Mucosa of rectum (tissue), 2 donors: ENCODE results near the gene FRK.
"Not testable (repeated sequence)": the region's sequence is repeated elsewhere in the genome, so short reads cannot be mapped to it uniquely, and the experiment has no call there.

ENCODE experiments used
- H3K27ac ChIP-seq, 2 donors: one replicate each; pipeline ENCODE4 v1.7.0; 2013; ENCODE audit warnings: inconsistent platforms in 2 of 2, low read depth in 2 of 2, low read length in 2 of 2
- H3K27me3 ChIP-seq, 2 donors: one replicate each; pipeline ENCODE4 v1.7.0; 2013; ENCODE audit warnings: low read length in 2 of 2; ENCODE audit not compliant: control insufficient read depth in 2 of 2, insufficient read depth in 2 of 2
- H3K36me3 ChIP-seq, 2 donors: one replicate each; pipeline ENCODE4 v1.7.0; 2013; ENCODE audit warnings: low read length in 2 of 2; ENCODE audit not compliant: control insufficient read depth in 2 of 2, insufficient read depth in 2 of 2
- H3K4me1 ChIP-seq, 2 donors: one replicate each; pipeline ENCODE4 v1.7.0; 2013; ENCODE audit warnings: low read length in 2 of 2, mild to moderate bottlenecking in 1 of 2; ENCODE audit not compliant: control insufficient read depth in 2 of 2, insufficient read depth in 2 of 2
- H3K4me3 ChIP-seq, 2 donors: one replicate each; pipeline ENCODE4 v1.7.0; 2013; ENCODE audit warnings: low read length in 2 of 2
- H3K9ac ChIP-seq, 2 donors: one replicate each; pipeline ENCODE4 v1.7.0; 2013; ENCODE audit warnings: low read length in 2 of 2, low read depth in 1 of 2, mild to moderate bottlenecking in 1 of 2
- H3K9me3 ChIP-seq, 2 donors: one replicate each; pipeline ENCODE4 v1.7.0; 2013; ENCODE audit warnings: low read length in 2 of 2; ENCODE audit not compliant: control insufficient read depth in 2 of 2
- donor health status: healthy.
- donor health status: Normal muscosa, but diverticular disease.

FRK gene

GRCh38 chr6:116099036-116099435, 38.3 kb upstream of the FRK start:
- Histone ChIP-seq H3K27ac (no peak overlapping the region), H3K4me1 (peaks cover 11 to 13% of the 10 kb centered on the region in 2 donors)

GRCh38 chr6:116096979-116097816, 36.5 kb upstream of the FRK start:
- Histone ChIP-seq H3K36me3 (no peaks in the 10 kb centered on the region), H3K9me3 (peaks cover 0 to 5% of the 10 kb centered on the region in 2 donors), H3K27me3 (no peaks in the 10 kb centered on the region), H3K4me3 (no peak overlapping the region), H3K27ac (no peak overlapping the region), H3K4me1 (peaks cover 11 to 13% of the 10 kb centered on the region in 2 donors), H3K9ac (no peak overlapping the region)

More at GRCh38 chr6:116099036-116099435, 38.3 kb upstream of the FRK start:
- no peaks in the 10 kb centered on the region for H3K27me3 ChIP-seq
- H3K9me3 ChIP-seq, result peaks cover 0 to 5% of the 10 kb centered on the region in 2 donors
- H3K4me3 ChIP-seq, result peak overlapping the region in 1 of 2 donors; percentile 13
- no peak overlapping the region for H3K9ac ChIP-seq
- no peaks in the 10 kb centered on the region for H3K36me3 ChIP-seq

DNA sequence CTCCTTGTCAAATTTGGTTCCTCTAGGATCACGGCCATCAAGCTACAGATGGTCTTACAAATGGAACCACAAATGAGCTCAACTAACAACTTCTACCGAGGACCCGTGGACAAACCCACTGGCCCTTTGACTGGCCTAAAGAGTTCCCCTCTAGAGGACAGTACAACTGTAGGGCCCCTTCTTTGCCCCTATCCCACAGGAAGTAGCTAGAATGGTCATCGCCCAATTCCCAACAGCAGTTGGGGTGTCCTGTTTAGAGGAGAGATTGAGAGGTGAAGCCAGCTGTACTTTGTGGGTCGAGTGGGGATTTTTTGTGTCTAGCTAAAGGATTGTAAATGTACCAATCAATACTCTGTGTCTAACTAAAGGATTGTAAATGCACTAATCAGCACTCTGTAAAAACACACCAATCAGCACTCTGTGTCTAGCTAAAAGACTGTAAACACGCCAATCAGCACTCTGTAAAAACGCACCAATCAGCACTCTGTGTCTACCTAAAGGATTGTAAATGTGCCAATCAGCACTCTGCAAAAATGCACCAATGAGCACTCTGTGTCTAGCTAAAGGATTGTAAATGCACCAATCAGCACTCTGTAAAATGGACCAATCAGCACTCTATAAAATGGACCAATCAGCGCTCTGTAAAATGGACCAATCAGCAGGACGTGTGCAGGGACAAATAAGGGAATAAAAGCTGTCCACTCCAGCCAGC, 35.5 kb upstream of the FRK start:
- not testable (repeated sequence) for H3K9ac ChIP-seq, H3K4me3 ChIP-seq, H3K27me3 ChIP-seq, H3K36me3 ChIP-seq, H3K9me3 ChIP-seq, H3K4me1 ChIP-seq, H3K27ac ChIP-seq

DNA sequence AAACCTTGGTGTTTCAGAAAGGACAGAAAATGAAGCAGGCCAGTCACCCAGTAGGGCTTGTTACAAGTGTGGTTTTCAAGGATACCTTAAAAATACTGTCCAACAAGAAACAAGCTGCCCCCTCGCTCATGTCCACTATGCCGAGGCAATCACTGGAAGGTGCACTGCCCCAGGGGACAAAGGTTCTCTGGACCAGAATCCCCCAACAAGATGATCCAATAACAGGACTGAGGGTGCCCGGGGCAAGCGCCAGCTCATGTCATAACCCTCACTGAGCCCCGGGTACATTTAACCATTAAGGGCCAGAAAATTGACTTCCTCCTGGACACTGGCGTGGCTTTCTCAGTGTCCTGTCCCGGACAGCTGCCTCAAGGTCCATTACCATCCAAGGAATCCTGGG, 33.4 kb upstream of the FRK start:
- H3K27me3 ChIP-seq, result no peaks in the 10 kb centered on the region
- peaks cover 0 to 5% of the 10 kb centered on the region in 2 donors for H3K9me3 ChIP-seq
- H3K4me1 ChIP-seq, result no peaks in the 10 kb centered on the region
- H3K27ac ChIP-seq, result no peak overlapping the region
- no peak overlapping the region for H3K9ac ChIP-seq
- no peaks in the 10 kb centered on the region for H3K36me3 ChIP-seq
- no peak overlapping the region for H3K4me3 ChIP-seq

- no peak overlapping the region for H3K9ac ChIP-seq
- no peak overlapping the region for H3K4me3 ChIP-seq
- no peaks in the 10 kb centered on the region for H3K9me3 ChIP-seq
- H3K27ac ChIP-seq, result no peak overlapping the region
- H3K27me3 ChIP-seq, result no peaks in the 10 kb centered on the region
- H3K36me3 ChIP-seq, result no peaks in the 10 kb centered on the region
- H3K4me1 ChIP-seq, result no peaks in the 10 kb centered on the region
Measured at GRCh38 chr6:116090251-116090650, 29.6 kb upstream of the FRK start.

DNA sequence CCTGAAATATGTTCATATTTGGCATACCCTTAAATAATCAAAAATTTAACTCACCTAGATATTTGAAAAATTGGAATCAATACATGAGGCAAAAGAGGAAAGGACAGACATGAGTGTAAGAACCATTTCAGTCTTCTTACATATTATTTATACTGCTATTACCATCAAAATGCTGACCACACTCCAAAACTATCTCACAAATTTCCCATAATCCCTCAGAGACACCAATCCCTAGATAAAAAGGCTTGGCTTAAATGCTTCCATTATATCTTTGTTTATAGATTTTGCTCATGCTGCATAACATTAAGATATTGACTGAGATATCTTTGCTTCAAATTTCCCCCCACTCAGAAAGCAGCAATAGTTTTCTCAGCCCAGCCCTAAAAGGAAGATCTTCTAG, 28.3 kb upstream of the FRK start:
- Histone ChIP-seq H3K27ac (no peak overlapping the region), H3K4me3 (no peak overlapping the region), H3K27me3 (no peaks in the 10 kb centered on the region), H3K36me3 (no peaks in the 10 kb centered on the region), H3K4me1 (no peaks in the 10 kb centered on the region), H3K9ac (no peak overlapping the region), H3K9me3 (no peaks in the 10 kb centered on the region)

GRCh38 chr6:116087437-116088027, 26.8 kb upstream of the FRK start:
- H3K27me3 ChIP-seq, result no peaks in the 10 kb centered on the region
- no peak overlapping the region for H3K27ac ChIP-seq
- no peak overlapping the region for H3K9ac ChIP-seq
- H3K4me1 ChIP-seq, result no peaks in the 10 kb centered on the region
- no peak overlapping the region for H3K4me3 ChIP-seq
- H3K36me3 ChIP-seq, result no peaks in the 10 kb centered on the region
- no peaks in the 10 kb centered on the region for H3K9me3 ChIP-seq

- H3K27me3 ChIP-seq, result no peaks in the 10 kb centered on the region
- H3K9ac ChIP-seq, result no peak overlapping the region
- H3K27ac ChIP-seq, result no peak overlapping the region
- H3K9me3 ChIP-seq, result no peaks in the 10 kb centered on the region
- H3K4me1 ChIP-seq, result no peaks in the 10 kb centered on the region
- no peaks in the 10 kb centered on the region for H3K36me3 ChIP-seq
- H3K4me3 ChIP-seq, result no peak overlapping the region
Measured at GRCh38 chr6:116084284-116084683, 23.6 kb upstream of the FRK start.

DNA sequence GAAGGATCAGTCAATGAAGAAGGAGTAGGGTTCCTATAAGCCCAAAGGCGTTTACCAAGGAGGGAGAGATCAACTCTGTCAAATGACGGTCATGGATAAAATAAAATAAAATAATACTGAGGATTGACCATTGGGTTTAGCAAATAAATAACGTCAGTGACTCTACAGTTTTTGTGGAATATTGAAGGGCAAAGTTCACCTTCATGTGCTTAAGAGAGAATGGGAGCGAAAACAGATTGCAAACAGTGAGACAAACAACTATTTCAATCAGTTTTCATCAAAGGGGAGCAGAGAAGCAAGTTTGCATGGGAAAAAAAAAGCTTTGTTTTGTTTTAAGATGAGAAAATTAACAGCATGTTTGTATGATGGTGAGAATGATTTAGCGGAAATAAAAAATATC, 22.4 kb upstream of the FRK start:
- Histone ChIP-seq H3K4me3 (no peak overlapping the region), H3K36me3 (no peaks in the 10 kb centered on the region), H3K4me1 (no peaks in the 10 kb centered on the region), H3K9ac (no peak overlapping the region), H3K9me3 (no peaks in the 10 kb centered on the region), H3K27ac (no peak overlapping the region), H3K27me3 (no peaks in the 10 kb centered on the region)

GRCh38 chr6:116078945-116079344, 18.3 kb upstream of the FRK start:
- no peaks in the 10 kb centered on the region for H3K27me3 ChIP-seq
- no peaks in the 10 kb centered on the region for H3K36me3 ChIP-seq
- H3K9ac ChIP-seq, result no peak overlapping the region

More at GRCh38 chr6:116078945-116079344, 18.3 kb upstream of the FRK start:
- H3K4me3 ChIP-seq, result no peak overlapping the region
- H3K9me3 ChIP-seq, result no peaks in the 10 kb centered on the region
- no peak overlapping the region for H3K27ac ChIP-seq
- H3K4me1 ChIP-seq, result peaks cover 0 to 3% of the 10 kb centered on the region in 2 donors
